ENCODE measurements around the gene RALGPS1. TPM values are rescaled to one million over a fixed set of nuclear protein-coding genes. Genes with fewer than 3 reads are reported as not detected.

RALGPS1 gene
- total and polyA plus RNA-seq, 2 of the 13 experiments (the other 11 are each of a cell fraction or from before 2014, with no cell fraction given): 3.7 to 6.5 TPM

DNA sequence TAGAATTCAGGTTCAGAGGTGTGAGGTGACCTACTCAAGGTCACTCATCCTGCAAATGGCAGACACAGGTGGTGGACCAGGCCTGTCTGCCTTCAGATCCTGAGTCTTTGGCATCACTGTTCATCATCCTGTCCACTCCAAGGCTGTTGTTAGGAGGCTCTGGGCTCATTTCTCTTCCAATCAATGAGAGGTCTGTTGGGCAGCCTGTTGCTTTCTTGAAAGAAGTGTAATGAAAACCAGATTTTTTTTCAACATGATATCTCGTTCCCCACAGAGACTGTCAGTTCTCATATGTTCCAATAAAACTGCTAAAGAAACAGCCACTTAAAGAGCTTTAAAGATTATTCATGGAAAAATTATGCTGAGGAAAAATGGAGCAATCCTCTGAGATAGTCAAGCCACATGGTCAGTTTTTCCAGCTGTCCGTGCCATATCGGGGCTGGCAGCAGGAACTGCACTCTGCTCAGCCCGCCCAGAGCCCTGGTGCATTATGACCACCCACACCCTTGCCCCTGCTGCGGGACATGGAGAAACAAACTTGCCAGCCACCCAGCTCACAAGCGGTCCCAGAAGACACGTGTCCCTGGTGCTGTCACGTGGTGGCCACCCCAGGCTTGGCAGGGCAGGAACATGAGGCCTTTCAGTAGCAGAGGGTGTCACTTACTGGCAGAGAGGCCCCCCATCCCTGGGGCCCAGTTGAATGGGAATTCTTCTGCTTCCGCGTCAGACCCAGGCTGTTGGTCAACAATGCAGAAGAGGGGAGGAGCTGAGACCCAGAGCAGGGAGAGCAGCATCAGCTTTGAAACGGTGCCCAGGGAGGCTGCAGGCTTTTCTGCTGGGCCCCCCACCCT, 271.6 kb downstream of the RALGPS1 start (continued):
- TF ChIP-seq FOXM1 (CRISPR knock-in tag; IDR thresholded peaks at IDR 0.05) (no peak), SNRNP70 (IDR thresholded peaks at IDR 0.05; ENCODE audit: low read depth, low read length) (no peak), MLX (CRISPR knock-in tag; IDR thresholded peaks at IDR 0.05) (no peak), KLF16 (CRISPR knock-in tag; IDR thresholded peaks at IDR 0.05) (0 out of 4 replicates have a peak, but pooled peaks of 1 of the 2 experiments have one; percentile 30), NCOA1 (CRISPR knock-in tag; IDR thresholded peaks at IDR 0.05) (no peak), MBD4 (IDR thresholded peaks at IDR 0.05; ENCODE audit: borderline replicate concordance, low read length) (no peak), PHF20 (CRISPR knock-in tag; IDR thresholded peaks at IDR 0.05) (no peak), ZNF33A (CRISPR knock-in tag; IDR thresholded peaks at IDR 0.05; ENCODE audit: borderline replicate concordance) (no peak), NKX3-1 (CRISPR knock-in tag; IDR thresholded peaks at IDR 0.05) (no peak), ZNF296 (CRISPR knock-in tag; conservative IDR thresholded peaks at IDR 0.05) (no peak), MTA1 (CRISPR knock-in tag; IDR thresholded peaks at IDR 0.05; ENCODE audit: borderline replicate concordance) (no peak), SAP130 (CRISPR knock-in tag; IDR thresholded peaks at IDR 0.05; ENCODE audit: low read depth) (peak; percentile 33; the same call in 1 of the 2 replicates), ZNF83 (CRISPR knock-in tag; IDR thresholded peaks at IDR 0.05; ENCODE audit: borderline replicate concordance) (no peak), SATB2 (CRISPR knock-in tag; IDR thresholded peaks at IDR 0.05) (no peak), ZNF138 (CRISPR knock-in tag; IDR thresholded peaks at IDR 0.05; ENCODE audit: low read depth) (no peak), POLR2G (IDR thresholded peaks at IDR 0.05; ENCODE audit: low read depth, low read length) (no peak)
- TF ChIP-seq, protein P1, sequence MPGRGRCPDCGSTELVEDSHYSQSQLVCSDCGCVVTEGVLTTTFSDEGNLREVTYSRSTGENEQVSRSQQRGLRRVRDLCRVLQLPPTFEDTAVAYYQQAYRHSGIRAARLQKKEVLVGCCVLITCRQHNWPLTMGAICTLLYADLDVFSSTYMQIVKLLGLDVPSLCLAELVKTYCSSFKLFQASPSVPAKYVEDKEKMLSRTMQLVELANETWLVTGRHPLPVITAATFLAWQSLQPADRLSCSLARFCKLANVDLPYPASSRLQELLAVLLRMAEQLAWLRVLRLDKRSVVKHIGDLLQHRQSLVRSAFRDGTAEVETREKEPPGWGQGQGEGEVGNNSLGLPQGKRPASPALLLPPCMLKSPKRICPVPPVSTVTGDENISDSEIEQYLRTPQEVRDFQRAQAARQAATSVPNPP (CRISPR knock-in tag; IDR thresholded peaks at IDR 0.05): no peak
- TF ChIP-seq, protein P2, sequence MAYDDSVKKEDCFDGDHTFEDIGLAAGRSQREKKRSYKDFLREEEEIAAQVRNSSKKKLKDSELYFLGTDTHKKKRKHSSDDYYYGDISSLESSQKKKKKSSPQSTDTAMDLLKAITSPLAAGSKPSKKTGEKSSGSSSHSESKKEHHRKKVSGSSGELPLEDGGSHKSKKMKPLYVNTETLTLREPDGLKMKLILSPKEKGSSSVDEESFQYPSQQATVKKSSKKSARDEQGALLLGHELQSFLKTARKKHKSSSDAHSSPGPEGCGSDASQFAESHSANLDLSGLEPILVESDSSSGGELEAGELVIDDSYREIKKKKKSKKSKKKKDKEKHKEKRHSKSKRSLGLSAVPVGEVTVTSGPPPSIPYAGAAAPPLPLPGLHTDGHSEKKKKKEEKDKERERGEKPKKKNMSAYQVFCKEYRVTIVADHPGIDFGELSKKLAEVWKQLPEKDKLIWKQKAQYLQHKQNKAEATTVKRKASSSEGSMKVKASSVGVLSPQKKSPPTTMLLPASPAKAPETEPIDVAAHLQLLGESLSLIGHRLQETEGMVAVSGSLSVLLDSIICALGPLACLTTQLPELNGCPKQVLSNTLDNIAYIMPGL (CRISPR knock-in tag; IDR thresholded peaks at IDR 0.05; ENCODE audit: borderline replicate concordance in 1 of 2, low read depth in 1 of 2): no peak
- TF ChIP-seq, protein P3, sequence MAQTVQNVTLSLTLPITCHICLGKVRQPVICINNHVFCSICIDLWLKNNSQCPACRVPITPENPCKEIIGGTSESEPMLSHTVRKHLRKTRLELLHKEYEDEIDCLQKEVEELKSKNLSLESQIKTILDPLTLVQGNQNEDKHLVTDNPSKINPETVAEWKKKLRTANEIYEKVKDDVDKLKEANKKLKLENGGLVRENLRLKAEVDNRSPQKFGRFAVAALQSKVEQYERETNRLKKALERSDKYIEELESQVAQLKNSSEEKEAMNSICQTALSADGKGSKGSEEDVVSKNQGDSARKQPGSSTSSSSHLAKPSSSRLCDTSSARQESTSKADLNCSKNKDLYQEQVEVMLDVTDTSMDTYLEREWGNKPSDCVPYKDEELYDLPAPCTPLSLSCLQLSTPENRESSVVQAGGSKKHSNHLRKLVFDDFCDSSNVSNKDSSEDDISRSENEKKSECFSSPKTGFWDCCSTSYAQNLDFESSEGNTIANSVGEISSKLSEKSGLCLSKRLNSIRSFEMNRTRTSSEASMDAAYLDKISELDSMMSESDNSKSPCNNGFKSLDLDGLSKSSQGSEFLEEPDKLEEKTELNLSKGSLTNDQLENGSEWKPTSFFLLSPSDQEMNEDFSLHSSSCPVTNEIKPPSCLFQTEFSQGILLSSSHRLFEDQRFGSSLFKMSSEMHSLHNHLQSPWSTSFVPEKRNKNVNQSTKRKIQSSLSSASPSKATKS (CRISPR knock-in tag; IDR thresholded peaks at IDR 0.05): no peak

Measured in HepG2 (cell line).